GM19463 (cell line): ENCODE results near the gene KIAA1958.
"Not testable (repeated sequence)": the region's sequence is repeated elsewhere in the genome, so short reads cannot be mapped to it uniquely, and the experiment has no call there.

Experiments
- ATAC-seq: cut with Tn5 transposase; IDR thresholded peaks from one replicate; pipeline ENCODE4 v1.9.1; 2021; ENCODE audit warnings: mild to moderate bottlenecking, moderate library complexity; ENCODE audit not compliant: unreplicated experiment

Gene KIAA1958

DNA sequence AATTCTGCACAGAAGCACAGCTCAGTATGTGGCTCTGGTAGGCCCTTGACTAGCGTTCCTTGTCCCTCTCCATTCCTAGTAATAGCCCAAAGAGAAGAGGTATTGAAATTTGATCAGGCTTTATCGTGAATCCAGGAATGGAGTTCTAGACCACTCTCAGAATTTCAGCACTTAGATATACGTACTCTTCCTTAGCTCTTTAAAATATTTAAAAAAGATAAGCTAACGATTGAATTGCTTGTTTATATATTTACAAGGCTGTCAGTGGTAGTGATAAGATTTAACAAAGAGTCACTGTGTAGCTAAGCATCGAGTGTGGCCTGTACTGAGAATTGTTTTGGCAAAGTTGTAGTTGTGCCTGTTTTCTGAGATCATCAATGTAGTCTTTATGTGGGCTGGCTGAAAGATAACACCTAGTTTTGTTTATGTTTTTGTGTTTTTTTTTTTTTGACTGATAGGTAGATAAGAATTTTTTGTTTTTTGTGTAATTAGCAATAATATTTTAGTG is 2.5 kb downstream of the KIAA1958 start:
- no peak for ATAC-seq

DNA sequence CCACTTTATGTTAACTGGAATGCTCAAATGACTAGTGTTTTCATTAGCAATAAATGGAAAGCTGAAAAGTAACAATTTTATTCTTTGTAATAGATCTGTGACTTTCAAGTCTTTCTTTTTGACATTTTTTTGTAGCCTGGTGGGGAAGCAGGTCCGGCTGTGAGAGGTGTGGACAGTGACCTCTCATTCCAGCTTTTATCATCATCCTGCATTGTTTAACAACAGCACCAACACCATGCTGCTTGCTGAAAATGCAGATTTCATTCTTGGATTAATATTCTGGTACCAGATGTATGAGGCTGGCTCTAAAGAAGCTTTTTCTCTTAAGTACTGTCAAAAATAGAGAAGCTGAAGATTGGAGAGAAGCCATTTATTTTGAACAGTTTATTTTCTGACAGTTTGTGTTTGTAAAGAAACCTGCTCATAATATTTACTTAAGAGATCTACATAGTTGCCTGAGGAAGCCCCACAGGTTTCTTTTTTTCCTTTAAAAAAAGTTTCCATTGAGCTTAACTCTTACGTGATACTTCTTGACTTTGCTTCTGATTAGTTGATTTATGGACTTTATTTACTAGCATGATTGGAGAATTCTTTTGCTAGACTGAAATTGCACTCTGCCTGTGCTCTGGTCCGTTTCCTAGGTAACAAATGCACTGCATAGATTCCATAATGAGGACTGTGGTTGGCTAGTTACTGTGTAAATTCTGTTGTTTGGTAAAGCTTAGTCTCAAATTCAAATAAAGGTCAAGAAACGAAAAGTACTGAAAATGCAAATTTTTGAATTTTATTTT is 3.4 kb downstream of the KIAA1958 start:
- no peak for ATAC-seq

DNA sequence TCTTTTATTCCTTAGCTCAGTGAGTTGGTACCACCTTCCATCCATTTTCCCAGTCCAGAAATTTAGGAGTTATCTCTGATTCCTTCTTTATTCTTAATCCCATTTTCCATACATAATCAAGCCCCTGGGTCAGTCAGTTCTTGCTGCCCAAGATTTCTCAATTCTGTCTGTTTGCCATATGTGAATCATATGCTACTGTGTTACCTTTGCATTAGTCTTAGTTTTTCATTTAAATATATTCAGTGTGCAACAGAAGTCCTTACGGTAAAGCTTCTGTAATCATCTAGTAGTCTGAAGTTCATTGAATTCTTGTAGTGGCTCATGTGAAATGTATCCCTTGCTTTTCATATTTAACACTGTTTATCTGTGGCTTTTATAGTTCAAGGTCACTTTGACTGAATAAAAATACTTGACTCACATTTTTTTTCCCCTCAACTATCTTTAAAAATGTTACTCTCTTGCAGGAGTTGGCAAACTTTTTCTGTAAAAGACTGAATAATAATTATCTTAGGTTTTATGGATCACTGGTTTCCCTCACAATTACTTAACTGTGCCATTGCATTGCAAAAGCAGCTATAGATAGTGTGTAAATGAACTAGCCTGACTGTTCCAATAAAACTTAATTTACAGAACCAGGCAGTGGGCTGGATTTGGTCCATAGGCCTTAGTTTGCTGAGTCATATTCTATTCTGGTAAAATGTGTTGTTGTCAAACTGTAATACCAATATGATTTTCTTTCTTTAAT is 6.9 kb downstream of the KIAA1958 start:
- ATAC-seq, result no peak

DNA sequence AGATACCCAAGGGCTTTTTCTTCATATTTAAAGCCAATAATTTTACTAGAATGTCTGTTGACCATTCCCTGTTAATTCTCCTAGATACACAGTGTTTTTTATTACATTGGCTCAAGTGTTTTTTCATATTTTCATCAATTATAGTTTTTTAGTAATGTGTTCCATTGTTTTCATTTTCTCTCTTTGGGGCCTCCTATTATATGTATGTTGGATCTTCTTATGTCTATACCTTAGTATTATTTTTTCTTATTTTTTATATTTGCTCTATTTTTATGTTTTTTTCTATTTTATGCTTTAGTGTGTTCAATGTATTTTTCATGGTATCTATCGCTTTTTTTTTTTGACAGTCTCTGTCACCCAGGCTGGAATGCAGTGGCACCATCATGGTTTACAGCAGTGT is 7.5 kb downstream of the KIAA1958 start:
- ATAC-seq, result no peak

DNA sequence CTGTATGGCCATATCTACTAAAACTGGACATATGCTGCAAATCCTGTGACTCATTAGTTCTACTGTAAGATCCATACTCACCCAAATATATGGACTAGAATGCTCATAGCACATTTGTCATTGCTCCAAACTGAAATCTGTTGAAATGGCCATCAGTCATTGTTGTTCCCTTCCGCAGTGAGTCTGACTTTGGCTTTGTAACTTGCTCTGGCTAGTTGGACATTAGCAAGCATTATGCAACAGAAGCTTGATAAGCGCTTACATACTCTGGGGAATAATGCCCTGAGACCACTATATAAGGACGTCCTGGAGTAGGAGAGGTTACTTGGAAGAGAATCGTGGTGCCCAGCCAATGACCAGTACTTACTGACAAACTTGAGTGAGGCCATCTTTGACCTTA is 9.0 kb downstream of the KIAA1958 start:
- no peak for ATAC-seq

DNA sequence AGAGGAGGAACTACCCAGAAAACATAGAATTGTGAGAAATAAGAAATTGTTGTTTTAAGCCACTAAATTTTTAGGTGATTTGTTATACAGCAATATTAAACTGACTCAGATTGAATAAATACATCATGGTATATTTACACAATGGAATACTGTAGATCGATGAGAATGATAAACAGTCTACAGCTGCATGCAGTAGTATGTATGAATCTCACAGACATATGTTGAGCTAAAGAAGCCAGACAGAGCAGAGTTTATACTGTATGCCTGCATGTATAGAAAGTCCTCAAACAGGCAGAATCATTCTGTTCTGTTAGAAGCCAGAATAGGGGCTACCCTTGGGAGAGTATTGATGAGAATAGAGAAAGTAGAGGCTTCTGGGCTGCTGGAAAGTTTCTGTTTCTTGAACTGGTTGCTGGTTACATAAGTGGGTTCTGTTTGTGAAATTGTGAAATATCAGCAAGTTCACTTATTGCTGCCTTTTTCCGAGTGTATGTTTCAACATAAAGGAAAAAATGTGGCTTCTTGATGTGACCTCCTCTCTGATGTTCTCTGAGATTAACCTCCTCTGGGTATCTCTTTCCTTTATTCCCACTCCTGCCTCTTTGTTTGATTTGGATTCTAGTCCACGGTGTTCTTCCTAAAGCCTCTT is 9.6 kb downstream of the KIAA1958 start:
- no peak for ATAC-seq

DNA sequence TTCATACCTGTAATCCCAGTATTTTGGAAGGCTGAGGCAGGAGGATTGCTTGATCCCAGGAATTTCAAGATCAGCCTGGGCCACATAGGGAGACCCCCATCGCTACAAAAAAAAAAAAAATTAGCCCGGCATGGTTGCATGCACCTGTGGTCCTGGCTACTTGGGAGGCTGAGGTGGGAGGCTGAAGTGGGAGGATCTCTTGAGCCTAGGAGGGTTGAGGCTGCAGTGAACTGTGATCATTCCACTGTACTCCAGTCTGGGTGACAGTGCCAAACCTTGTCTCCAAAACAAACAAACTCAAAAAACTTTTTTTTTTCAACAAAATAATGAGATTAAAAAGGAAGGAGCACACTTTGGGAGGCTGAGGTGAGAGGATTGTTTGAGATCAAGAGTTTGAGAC is 14.2 kb downstream of the KIAA1958 start:
- no peak for ATAC-seq

DNA sequence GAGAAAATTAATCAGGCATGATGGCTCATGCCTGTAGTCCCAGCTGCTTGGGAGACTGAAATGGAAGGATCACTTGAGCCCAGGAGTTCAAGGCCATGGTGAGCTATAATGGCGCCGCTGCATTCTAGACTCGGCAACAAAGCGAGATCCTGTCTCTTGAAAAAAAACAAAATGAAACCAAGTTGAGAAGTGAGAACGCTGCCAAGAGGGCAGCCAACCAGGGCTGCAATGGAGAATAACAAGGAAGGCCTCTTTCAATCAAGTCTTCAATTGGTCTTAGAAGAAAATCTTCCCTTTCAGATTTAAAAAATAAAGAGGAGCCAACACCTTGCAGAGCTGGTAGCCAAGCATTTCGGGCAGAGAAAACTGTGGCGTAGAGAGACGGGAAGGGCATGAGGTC is 14.7 kb downstream of the KIAA1958 start:
- ATAC-seq, result no peak

DNA sequence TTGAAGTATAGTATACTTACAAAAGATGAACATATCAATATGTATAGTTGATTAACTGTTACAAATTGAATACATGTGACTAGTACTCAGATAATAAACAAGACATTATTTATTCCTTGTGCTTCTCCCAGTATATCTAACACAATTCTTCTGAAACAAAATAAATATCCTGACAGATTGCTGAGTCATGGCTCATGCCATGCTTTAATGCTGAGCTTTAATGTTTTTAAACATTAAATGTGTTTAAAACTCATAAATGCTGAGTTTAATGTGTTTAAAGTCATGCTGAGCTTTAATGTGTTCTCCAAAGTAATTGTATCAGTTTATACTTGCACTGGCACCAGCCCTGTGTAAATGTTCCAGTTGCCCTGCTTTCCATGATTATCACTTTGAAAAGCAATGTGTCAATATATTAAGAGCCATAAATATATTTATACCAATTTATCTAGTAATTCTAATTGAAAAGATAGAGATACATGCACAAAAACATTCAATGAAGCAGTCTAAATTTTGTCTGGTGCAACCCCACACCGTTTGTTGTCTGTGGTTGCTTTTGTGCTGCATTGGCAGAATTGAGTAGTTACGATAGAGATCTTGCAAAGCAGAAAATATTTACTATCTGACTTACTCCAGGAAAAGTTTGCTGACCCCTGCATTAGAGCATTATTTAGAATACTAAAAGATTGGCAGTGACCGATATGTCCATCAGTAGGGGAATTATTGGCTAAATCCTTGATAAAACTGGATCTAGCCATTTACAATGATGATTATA is 15.7 kb downstream of the KIAA1958 start:
- ATAC-seq, result no peak

DNA sequence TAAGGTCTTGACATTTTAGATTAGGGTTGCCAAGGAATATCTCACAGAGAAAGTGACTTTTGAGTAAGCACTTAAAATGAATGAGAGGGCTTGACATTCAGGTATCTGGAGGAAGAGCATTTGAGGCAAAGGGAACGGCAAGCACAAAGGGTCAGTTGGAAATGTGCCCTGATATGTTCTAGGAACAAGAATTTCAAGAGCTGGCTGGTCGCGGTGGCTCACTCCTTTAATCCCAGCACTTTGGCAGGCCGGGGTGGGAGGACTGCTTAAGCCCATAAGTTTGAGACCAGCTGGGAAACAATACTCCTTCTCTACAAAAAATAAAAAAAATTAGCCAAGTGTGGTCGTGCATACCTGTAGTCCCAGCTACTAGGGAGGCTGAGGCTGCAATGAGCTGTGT is 16.5 kb downstream of the KIAA1958 start:
- ATAC-seq, result no peak

DNA sequence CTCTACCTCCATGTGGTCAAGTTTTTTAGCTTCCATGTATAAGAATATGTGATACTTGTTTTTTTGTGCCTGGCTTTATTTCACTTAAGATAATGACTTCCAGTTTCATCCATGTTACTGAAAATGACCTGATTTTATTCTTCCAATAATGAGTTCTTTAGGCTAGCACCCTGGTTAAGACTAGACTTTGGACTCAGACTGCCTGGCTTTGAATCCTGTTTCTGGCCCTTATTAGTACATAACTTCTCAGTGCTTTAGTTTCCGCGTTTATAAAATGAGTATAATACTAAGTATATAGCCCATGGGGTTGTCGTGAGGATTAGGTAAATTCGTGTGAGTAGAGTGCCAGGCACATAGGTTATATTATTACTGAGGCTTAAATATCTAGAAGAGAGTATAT is 18.5 kb downstream of the KIAA1958 start:
- no peak for ATAC-seq

DNA sequence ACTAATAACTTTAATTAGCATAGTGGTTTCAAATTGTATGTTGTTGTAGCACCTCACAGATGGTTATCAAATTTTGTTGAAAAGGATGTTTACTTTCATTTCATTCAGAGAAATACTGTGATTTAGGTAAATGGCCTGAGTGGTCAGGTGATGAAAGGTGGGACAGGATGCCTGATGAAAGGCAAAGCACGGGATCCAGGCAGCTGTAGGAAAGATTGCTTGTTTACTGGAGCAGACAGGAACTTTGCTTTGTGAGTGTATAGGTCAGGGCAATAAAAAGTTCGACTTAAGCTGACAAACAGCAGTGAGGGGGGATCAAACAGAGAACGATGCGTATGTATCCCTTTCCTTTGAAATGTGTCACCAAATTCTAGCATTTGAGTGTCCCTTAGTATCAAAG is 19.0 kb downstream of the KIAA1958 start:
- ATAC-seq, result no peak

DNA sequence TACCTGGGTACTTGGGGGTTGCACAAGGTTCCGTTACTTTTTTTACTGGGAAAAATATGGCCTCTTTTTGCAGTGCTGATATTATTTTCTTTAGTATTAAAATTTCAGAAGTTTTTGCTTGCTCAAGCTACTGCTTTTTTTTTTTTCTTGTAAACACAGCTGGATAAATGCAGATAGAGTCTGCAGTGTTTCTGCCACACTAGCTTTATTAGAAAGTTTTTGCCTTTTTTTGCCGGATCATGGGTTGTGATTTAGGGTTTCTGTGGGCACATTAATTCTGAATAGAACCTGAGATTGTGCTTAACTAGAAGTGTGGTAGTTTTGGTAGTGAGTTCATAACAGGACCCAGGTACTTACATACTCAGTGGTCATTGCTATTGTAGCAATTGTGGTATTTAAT is 19.9 kb downstream of the KIAA1958 start:
- no peak for ATAC-seq

DNA sequence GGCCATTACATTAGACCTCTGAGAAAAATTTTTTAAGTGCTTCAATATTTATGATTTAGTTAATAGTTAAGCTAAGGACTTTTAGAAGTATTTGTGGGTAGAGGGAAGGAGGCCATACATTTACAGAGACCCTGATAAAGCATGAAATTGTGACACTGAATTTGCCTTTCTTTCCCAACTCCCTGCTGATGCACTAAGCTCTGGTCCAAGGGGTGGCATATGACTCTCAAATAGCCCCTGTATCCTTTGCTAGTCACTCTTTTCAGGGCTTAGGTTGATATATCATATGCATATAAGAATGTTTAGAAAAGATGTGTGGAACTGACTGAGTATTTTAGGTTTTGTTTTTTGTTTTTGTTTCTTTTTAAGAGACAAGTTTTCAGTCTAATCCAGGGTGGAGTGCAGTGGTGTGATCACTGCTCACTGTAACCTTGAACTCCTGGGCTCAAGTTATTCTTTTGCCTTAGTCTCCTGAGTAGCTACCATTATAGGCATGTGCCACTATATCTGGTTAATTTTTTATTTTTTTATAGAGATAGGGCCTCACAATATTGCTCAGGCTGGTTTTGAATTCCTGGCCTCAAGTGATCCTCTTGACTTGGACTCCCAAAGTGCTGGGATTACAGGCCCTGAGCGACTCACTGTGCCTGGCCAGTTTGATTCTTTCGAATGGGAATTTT is 20.5 kb downstream of the KIAA1958 start:
- no peak for ATAC-seq

DNA sequence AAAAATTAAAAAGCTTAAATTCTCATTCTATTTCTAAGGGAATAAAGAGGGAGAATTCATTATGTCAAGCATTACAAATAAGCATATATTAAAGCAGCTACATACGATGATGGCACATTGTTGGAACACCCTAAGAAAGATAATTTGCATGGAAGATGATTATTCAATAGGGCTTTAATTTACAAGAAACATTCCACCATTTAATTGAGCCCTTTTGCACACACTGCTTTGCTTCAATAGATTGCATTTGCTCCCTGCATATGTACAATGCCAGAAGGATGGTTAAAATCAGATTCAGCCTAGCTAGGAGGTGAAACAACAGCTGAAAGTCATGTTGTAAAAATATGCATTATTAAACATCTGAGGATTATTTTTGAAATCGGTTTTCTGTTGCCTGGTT is 21.8 kb downstream of the KIAA1958 start:
- no peak for ATAC-seq

DNA sequence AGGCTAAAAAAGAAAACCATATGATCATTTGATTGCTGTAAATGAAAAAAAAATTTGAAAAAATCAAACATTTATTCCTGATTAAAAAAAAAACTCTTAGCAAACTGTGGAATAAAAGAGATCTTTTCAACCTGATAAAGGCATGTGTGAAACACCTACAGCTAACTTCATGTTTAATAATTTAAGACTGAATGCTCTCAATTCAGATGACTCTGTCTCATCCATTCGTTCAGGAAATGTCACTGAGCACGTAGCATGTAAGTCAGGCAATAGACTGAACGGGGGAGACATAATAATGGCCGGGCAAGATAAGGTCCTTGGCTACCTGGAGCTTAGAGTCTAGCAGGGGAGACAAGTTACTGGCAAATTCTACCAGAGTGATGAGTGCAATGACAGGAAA is 25.8 kb downstream of the KIAA1958 start:
- ATAC-seq, result not testable (repeated sequence)

DNA sequence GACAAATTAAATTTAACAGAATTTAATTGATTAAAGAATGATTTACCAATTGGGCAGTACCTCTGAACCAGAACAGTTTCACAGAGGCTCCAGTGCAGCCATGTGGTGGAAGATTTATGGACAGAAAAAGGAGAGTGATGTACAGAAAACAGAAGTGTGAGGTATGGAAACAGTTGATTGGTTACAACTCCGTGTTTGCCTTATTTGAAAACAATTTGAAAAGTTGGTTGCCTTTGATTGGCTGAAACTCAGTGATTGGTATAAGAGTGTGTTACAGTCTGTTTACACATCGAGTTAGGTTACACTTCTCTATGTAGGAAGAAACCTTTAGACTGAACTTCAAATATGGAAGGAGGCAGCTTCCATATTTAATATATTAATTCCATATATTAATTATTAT is 30.1 kb downstream of the KIAA1958 start:
- no peak for ATAC-seq

DNA sequence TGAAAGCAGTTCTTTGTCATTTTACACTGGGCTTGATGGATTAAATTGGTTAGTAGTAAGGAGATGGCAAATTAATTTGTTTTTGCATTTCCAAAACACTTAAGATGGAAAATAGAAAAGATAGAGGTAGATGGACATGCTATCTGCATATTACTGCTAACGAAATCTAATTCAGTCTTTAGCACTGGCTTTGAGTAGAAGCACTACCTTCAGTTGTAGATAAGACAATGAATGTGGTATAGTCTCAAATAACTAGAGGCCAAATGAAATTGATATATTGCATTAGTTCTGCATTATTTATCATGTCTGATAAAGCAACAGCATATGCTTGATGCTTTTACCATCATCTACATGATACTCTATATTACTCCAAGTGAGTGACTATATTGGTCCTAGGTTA is 33.4 kb downstream of the KIAA1958 start:
- ATAC-seq, result no peak

DNA sequence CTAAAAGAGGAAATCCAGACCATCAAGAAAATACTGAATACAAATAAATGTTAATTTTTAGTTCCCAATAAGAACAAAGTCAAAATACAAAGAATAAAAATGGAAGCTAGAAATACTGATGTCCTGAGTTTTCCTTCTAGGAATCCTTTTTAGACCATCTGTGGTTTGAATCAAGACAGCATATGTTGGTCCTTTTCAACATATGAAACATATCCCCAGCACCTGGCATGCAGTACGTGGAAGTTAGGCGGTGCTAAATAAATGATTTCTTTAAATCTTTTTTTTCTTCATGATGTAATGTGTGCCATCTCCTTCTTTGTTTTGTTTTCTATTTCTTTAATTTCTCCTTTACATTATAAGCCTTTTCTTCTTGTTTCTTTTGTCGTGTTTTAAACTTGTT is 34.0 kb downstream of the KIAA1958 start:
- no peak for ATAC-seq

DNA sequence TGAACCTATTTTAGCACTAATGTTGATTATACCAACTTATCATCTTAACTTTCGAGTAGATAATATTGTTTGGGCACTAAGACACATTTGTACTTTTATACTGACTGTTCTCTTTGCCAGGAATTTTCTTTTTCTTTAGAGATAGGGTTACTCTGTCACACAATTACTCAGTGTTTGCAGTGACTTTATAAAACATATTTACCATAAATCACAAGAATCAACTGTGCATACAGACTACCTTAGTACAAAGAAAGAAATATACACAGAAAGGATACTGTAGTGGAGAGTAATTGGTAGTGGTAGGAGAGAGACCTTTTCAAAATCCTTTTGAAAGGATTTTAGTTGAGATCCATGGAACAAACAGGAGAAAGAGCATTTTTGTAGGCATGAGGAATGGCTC is 40.3 kb downstream of the KIAA1958 start:
- ATAC-seq, result no peak

DNA sequence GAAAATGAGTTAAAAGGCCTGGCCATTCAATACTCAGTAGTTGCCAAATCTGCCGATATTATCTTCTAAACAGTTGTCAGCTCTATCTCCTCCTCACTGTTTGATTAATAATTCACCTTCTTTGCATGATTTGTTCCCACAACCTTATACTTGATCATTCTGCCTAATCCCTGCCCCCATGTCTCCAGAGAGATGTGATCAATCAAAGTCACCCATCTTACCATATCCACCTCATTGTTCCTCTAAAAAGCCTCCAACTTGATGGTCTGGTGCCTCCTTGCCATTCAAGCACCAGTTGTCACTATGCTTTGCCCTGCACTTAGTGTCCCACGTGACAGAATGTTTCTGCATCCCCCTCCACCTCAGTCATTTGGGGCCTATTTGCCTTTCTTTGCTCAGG is 41.3 kb downstream of the KIAA1958 start:
- ATAC-seq, result no peak
